Coronary artery (tissue), 2 donors: Measurements from ENCODE around the gene SPEG.

Experiments used
- DNase-seq: peaks from one replicate; pipeline ENCODE4 v3.0.0-alpha.2; 2017; ENCODE audit warnings: low spot score
- H3K27ac ChIP-seq, 2 donors: fragments of 200-600 bp; sonication (generic); one replicate each; pipeline ENCODE4 v1.5.1; 2016 to 2019
- H3K4me3 ChIP-seq: fragments of 200-600 bp; sonication (generic); 2 replicates; pipeline ENCODE4 v1.5.1; 2016; ENCODE audit warnings: mild to moderate bottlenecking, moderate library complexity
- CTCF ChIP-seq: fragments of 200-600 bp; sonication (generic); IDR thresholded peaks from one replicate; pipeline ENCODE4 v1.5.1; 2019; ENCODE audit warnings: antibody characterized with exemption

SPEG gene

DNA sequence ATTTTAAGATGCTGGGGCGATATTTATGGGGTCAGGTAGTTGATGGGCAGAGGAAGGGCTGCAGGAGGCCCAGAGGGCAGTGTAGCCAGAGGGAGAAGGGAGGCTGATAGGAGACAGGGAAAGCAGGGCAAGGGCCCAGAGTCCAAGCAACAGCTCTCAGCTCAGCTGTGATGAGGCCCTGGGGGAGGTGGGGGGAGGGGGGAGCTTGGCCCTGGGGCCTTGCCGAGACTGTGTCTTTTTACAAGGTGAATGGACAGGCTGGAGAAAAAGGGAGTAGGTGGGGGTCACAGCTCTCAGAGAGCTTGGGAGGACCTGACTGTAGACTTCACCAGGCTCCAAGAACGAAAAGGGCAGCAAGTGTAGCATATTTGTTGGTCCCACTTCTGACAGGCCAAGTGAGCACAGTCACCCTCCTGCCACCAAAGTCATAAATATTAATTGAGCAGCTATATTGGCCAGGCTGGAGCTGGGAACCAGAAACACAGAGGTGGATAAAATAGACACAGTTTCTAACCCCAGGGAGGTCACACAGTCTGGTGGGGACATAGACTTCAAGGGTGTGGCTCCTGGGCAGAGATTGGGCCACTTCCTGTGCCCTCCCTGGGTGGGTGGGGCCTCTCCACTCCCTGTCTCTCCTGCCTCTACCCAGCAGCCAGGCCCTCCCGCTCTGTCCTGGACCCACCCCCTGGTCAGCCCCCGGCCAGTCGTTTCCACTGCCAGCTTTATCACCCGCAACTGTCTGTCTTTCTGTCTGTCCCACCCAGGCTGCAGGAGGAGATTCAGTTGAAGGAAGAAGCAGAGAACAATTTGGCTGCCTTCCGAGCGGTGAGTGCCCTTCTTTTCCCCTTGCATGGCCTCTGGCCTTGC is 15.1 kb upstream of the SPEG start:
- peak overlapping the region; percentile 54 to 95 for H3K27ac ChIP-seq
- DNase-seq, result no peak
- peak overlapping the region; percentile 70 for H3K4me3 ChIP-seq
- no peak for TF ChIP-seq CTCF

- no peak for DNase-seq
- H3K27ac ChIP-seq, result peak overlapping the region in 1 of 2 donors; percentile 95
- peak overlapping the region; percentile 70 for H3K4me3 ChIP-seq
- TF ChIP-seq CTCF, result no peak
Measured at GRCh38 chr2:219420687-219421086, 14.0 kb upstream of the SPEG start.

- TF ChIP-seq CTCF, result no peak
- peak overlapping the region in 1 of 2 donors; percentile 95 for H3K27ac ChIP-seq
- H3K4me3 ChIP-seq, result peak overlapping the region; percentile 70
- no peak for DNase-seq
Measured at GRCh38 chr2:219421323-219421722, 13.3 kb upstream of the SPEG start.

GRCh38 chr2:219422952-219423534 is 11.6 kb upstream of the SPEG start:
- TF ChIP-seq CTCF, result no peak
- peak overlapping the region; percentile 32 for H3K4me3 ChIP-seq
- DNase-seq, result no peak
- peak overlapping the region in 1 of 2 donors; percentile 44 for H3K27ac ChIP-seq

DNA sequence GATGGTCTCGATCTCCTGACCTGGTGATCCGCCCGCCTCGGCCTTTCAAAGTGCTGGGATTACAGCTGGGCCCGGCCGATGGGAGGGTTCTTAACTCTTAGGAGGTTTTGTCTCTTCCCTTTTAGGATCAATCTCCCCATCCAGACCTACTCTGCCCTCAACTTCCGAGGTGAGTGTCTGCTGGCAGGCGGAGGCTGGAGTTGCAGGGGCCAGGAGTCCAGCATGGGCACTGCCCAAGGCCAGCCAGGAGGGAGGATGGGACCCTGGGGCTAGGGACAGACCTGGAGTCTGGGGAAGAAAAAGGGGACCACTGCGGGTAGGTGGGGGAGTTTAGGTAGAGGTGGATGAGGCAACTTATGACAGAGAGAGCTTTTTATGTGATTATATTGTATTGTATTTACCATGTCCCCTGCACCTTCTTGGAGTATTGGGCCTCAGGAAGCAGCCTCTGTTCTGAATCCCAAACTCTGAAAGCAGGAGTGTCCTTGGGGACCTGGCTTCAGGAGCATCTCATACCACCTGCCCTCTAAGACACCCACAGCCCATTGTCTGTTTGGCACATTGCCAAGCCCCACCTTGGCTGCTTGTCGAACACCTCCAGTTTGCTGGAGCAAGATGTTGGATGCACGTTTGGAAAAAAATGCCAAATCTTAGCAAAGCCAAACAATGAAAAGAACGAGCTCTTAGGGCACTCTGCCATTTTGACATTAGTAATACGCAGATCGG is 10.8 kb upstream of the SPEG start:
- no peak for TF ChIP-seq CTCF
- H3K4me3 ChIP-seq, result no peak overlapping the region
- DNase-seq, result no peak
- peak overlapping the region in 1 of 2 donors; percentile 63 for H3K27ac ChIP-seq

- H3K4me3 ChIP-seq, result no peak overlapping the region
- no peak for DNase-seq
- H3K27ac ChIP-seq, result peak overlapping the region in 1 of 2 donors; percentile 26
- no peak for TF ChIP-seq CTCF
Measured at GRCh38 chr2:219425238-219426067, 9.2 kb upstream of the SPEG start.
